HepG2 (cell line): ENCODE data around the gene FNDC8. TPM values are rescaled to one million over a fixed set of nuclear protein-coding genes. Genes with fewer than 3 reads are reported as not detected.

ENCODE experiments used
- ATAC-seq: fragments of 200-7000 bp; cut with Tn5 transposase; 3 replicates; pipeline ENCODE4 v1.9.1; 2020; ENCODE audit warnings: mild to moderate bottlenecking, moderate library complexity
- BruUV-seq: library from RNA; stranded (reverse); fragments of 400-500 nt; replicated peaks from 2 replicates; lab custom pipeline; 2021; lab: Mats Ljungman, UMichigan
- CTCF ChIA-PET: fragments of 300-600 bp; formaldehyde crosslinking; extraction: SDS; loops from one replicate; lab custom pipeline; 2021; ENCODE audit warnings: low total read pairs, inconsistent platforms, low intra/inter-chr PET ratio; lab: Yijun Ruan, JAX
- POLR2A ChIA-PET: fragments of 350-600 bp; sonication (Branson Sonifier 250); formaldehyde crosslinking; loops from one replicate; lab custom pipeline; 2020; ENCODE audit warnings: antibody characterized with exemption, inconsistent platforms; lab: Yijun Ruan, JAX
- DNase-seq: peaks from one replicate; pipeline ENCODE4 v3.0.0-alpha.2; 2015; ENCODE audit warnings: low spot score
- FAIRE-seq: peaks from 3 replicates; lab custom pipeline; 2011; peaks lifted over from hg19 to GRCh38; lab: Jason Lieb, UNC
- H2AFZ ChIP-seq: one replicate; pipeline ENCODE4 v1.6.1; 2011; ENCODE audit warnings: low read length, inconsistent platforms
- H3K27ac ChIP-seq: fragments of 300-600 bp; 3 replicates; pipeline ENCODE4 v1.8.0; 2011; ENCODE audit warnings: mixed run types, mild to moderate bottlenecking, mixed read lengths, low read length, inconsistent platforms; ENCODE audit not compliant: insufficient read depth; ENCODE audit errors: extremely low read length
- H3K27me3 ChIP-seq, 2 experiments: fragments of 200-600 bp in 1 of 2; 2 replicates in 1 of 2; 3 replicates in 1 of 2; pipeline versions ENCODE4 v1.6.0 to v1.8.0; 2011; ENCODE audit warnings: low read length in 2 of 2, mild to moderate bottlenecking in 2 of 2, moderate library complexity in 2 of 2, inconsistent platforms in 1 of 2; ENCODE audit not compliant: insufficient read depth in 2 of 2, control insufficient read depth in 1 of 2
- H3K36me3 ChIP-seq, 2 experiments: fragments of 200-600 bp in 1 of 2; replicated peaks in 1 of 2; 2 replicates in 1 of 2; 3 replicates in 1 of 2; pipeline versions ENCODE4 v1.5.1 to v1.8.0; 2011; ENCODE audit warnings: low read length in 2 of 2, inconsistent platforms in 1 of 2; ENCODE audit not compliant: insufficient read depth in 2 of 2, control insufficient read depth in 1 of 2
- H3K4me1 ChIP-seq: 2 replicates; pipeline ENCODE4 v1.5.1; 2012; ENCODE audit warnings: low read length, inconsistent platforms; ENCODE audit not compliant: insufficient read depth
- H3K4me2 ChIP-seq: 2 replicates; pipeline ENCODE4 v1.6.0; 2011; ENCODE audit warnings: low read depth, low read length, inconsistent platforms
- H3K4me3 ChIP-seq, 3 experiments: fragments of 200-600 bp in 1 of 3; sonication (generic), shearing (Covaris generic) in 1 of 3; replicated peaks in 1 of 3; 2 replicates each; pipeline ENCODE4 v1.5.1; 2011 to 2016; ENCODE audit warnings: low read length in 3 of 3, inconsistent platforms in 2 of 3, low read depth in 2 of 3, mild to moderate bottlenecking in 2 of 3, control low read depth in 1 of 3, mixed read lengths in 1 of 3; ENCODE audit not compliant: insufficient read depth in 1 of 3
- H3K79me2 ChIP-seq: one replicate; pipeline ENCODE4 v1.6.1; 2011; ENCODE audit warnings: low read length, inconsistent platforms; ENCODE audit not compliant: insufficient read depth
- H3K9ac ChIP-seq: 2 replicates; pipeline ENCODE4 v1.6.0; 2011; ENCODE audit warnings: mild to moderate bottlenecking, low read depth, low read length, inconsistent platforms; ENCODE audit not compliant: insufficient read depth
- H3K9me3 ChIP-seq: 2 replicates; pipeline ENCODE4 v1.5.1; 2012; ENCODE audit warnings: mild to moderate bottlenecking, low read length
- H4K20me1 ChIP-seq: 2 replicates; pipeline ENCODE4 v1.6.0; 2011; ENCODE audit warnings: inconsistent platforms, mild to moderate bottlenecking, low read length, moderate library complexity; ENCODE audit not compliant: insufficient read depth
- AGO2 ChIP-seq: fragments of 200-400 bp; formaldehyde crosslinking; optimal IDR thresholded peaks from 2 replicates; pipeline ENCODE3; 2017; ENCODE audit warnings: mild to moderate bottlenecking, low read depth, low read length, moderate library complexity
- ATAD3A ChIP-seq: sonication (generic); formaldehyde crosslinking; IDR thresholded peaks from 2 replicates; pipeline ENCODE4 v1.4.0; 2020; ENCODE audit warnings: missing genetic modification reagents
- BRCA1 ChIP-seq: sonication (generic); formaldehyde crosslinking; IDR thresholded peaks from 2 replicates; pipeline ENCODE4 v1.4.0; 2020; ENCODE audit warnings: missing genetic modification reagents
- MAZ ChIP-seq, 2 experiments: sonication (generic) in 1 of 2; formaldehyde crosslinking in 1 of 2; IDR thresholded peaks; 2 replicates each; pipeline versions ENCODE4 v1.5.0 to v1.6.1; 2012 to 2020; ENCODE audit warnings: low read depth in 2 of 2, mild to moderate bottlenecking in 2 of 2, borderline replicate concordance in 1 of 2, improper control_type of control experiment in 1 of 2, low read length in 1 of 2, missing genetic modification reagents in 1 of 2, moderate library complexity in 1 of 2
- MBD4 ChIP-seq: IDR thresholded peaks from 2 replicates; pipeline ENCODE4 v1.6.1; 2012; ENCODE audit warnings: low read length, inconsistent platforms, borderline replicate concordance
- NONO ChIP-seq, 2 experiments: fragments of 450-650 bp in 1 of 2; sonication (generic) in 1 of 2; formaldehyde crosslinking in 1 of 2; IDR thresholded peaks in 1 of 2; conservative IDR thresholded peaks in 1 of 2; 2 replicates each; pipeline versions ENCODE4 v1.6.1 to v1.8.0; 2017 to 2022; ENCODE audit warnings: mild to moderate bottlenecking in 1 of 2, missing genetic modification reagents in 1 of 2, moderate library complexity in 1 of 2
- PITX1 ChIP-seq: sonication (generic); formaldehyde crosslinking; IDR thresholded peaks from 2 replicates; pipeline ENCODE4 v1.5.1; 2020; ENCODE audit warnings: mild to moderate bottlenecking, missing genetic modification reagents
- POLR2A ChIP-seq, 2 experiments: IDR thresholded peaks; 2 replicates each; pipeline ENCODE4 v1.6.1; 2011; ENCODE audit warnings: low read depth in 2 of 2, low read length in 2 of 2, mild to moderate bottlenecking in 1 of 2, moderate library complexity in 1 of 2; ENCODE audit not compliant: insufficient read depth in 1 of 2
- PTBP1 ChIP-seq: fragments of 200-400 bp; formaldehyde crosslinking; IDR thresholded peaks from 2 replicates; pipeline ENCODE4 v1.6.1; 2018; ENCODE audit warnings: low read length, low read depth; ENCODE audit not compliant: poor library complexity, severe bottlenecking
- RBFOX2 ChIP-seq: fragments of 200-400 bp; formaldehyde crosslinking; IDR thresholded peaks from 2 replicates; pipeline ENCODE4 v1.6.1; 2017; ENCODE audit warnings: low read depth, mild to moderate bottlenecking, low read length
- RBM22 ChIP-seq: fragments of 200-400 bp; formaldehyde crosslinking; optimal IDR thresholded peaks from 2 replicates; pipeline ENCODE3; 2017; ENCODE audit warnings: mild to moderate bottlenecking, low read length, moderate library complexity
- TBX2 ChIP-seq: sonication (generic); formaldehyde crosslinking; IDR thresholded peaks from 2 replicates; pipeline ENCODE4 v1.5.0; 2020; ENCODE audit warnings: missing genetic modification reagents, mild to moderate bottlenecking, borderline replicate concordance
- TFE3 ChIP-seq: IDR thresholded peaks from 2 replicates; pipeline ENCODE4 v1.6.1; 2016
- YEATS2 ChIP-seq: sonication (generic); formaldehyde crosslinking; IDR thresholded peaks from 2 replicates; pipeline ENCODE4 v1.4.0; 2020; ENCODE audit warnings: missing genetic modification reagents, borderline replicate concordance
- ZSCAN22 ChIP-seq: sonication (generic); formaldehyde crosslinking; IDR thresholded peaks from 2 replicates; pipeline ENCODE4 v1.4.0; 2020; ENCODE audit warnings: mild to moderate bottlenecking, missing genetic modification reagents
- WGBS: methylation state at CpG from one replicate; pipeline ENCODE4 v1.1.6; 2017; ENCODE audit warnings: low lambda C conversion rate; 5-methylcytosine and 5-hydroxymethylcytosine counted together
- in situ Hi-C: cut with HindIII; loops from 2 replicates; pipeline ENCODE4 v1.10.0; 2017; ENCODE audit warnings: low pct_unique_long_range_greater_than_20kb; ENCODE audit not compliant: extremely low pct_ligation_motif_present
- intact Hi-C: fragments of 100-400 bp; cut with micrococcal nuclease; formaldehyde crosslinking; loops from one replicate; pipeline ENCODE4 v1.10.0; 2022; ENCODE audit not compliant: unreplicated experiment
- polyA plus RNA-seq, 8 experiments: library from polyadenylated mRNA; depleted of rRNA in 3 of 8; stranded (reverse) in 7 of 8; unstranded in 1 of 8; fragments of >200 nt; fragmentation: Illumina TruSeq in 4 of 8; extraction: Trizol in 4 of 8; gene quantifications; 2 replicates each; pipeline versions ENCODE4 v1.2.1 to v1.2.3, GENCODE V29; 2011 to 2016; ENCODE audit warnings: low read depth in 4 of 8, missing spikeins in 1 of 8, mixed read lengths in 1 of 8; ENCODE audit not compliant: insufficient read depth in 1 of 8
- total RNA-seq, 5 experiments: library from RNA; depleted of rRNA; stranded (reverse); fragments of >200 nt; fragmentation: Illumina TruSeq; extraction: Trizol; gene quantifications; 2 replicates each; pipeline ENCODE4 v1.2.3, GENCODE V29; 2016; ENCODE audit warnings: low read depth in 1 of 5

FNDC8 gene
- total and polyA plus RNA-seq, 2 of the 13 experiments (the other 11 are each of a cell fraction or from before 2014, with no cell fraction given): not detected

DNA sequence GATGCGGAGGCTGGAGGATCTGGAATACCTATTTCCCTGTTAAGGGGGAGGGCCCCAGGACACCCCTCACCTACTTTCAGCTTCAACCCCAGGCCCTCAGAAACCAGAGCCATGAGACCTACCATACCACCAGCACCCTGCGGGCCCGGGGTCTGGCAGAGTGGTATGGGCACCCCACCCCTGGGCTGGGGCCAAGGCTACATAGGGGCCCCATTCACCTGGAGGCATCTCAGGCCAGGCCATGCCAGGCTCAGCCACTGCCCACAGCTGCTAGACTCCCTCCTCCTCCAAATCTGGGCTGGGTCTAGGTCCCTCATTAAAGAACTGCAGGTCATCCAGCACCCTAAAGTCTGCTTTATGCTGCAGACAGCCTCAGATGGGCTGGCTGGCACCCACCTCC, 9.0 kb downstream of the FNDC8 start:
- Histone ChIP-seq H3K4me1 (no peaks in the 10 kb centered on the region), H3K4me2 (no peak overlapping the region), H3K36me3 (peaks cover 13 to 39% of the 10 kb centered on the region in 2 experiments), H3K4me3 (no peak overlapping the region), H3K9me3 (no peaks in the 10 kb centered on the region), H4K20me1 (no peaks in the 10 kb centered on the region), H2AFZ (no peak overlapping the region), H3K27me3 (no peaks in the 10 kb centered on the region)
- 0 out of 3 replicates have a peak, but pooled peaks have one; percentile 9 for ATAC-seq
- intact Hi-C loops: no loop called here
- CTCF ChIA-PET: no interaction called here
- TF ChIP-seq POLR2A (IDR thresholded peaks at IDR 0.05; ENCODE audit: insufficient read depth in 1 of 2, low read depth in 2 of 2, low read length in 2 of 2) (peak in 1 of 2 experiments; percentile 34; a peak in 1 of 4 replicates), AGO2 (peak; percentile 89), YEATS2 (CRISPR knock-in tag) (no peak), RBM22 (peak; percentile 57), RBFOX2 (peak; percentile 38; the same call in 1 of the 2 replicates), NONO (IDR thresholded peaks at IDR 0.05) (no peak), NONO (CRISPR knock-in tag; conservative IDR thresholded peaks at IDR 0.05) (no peak)
- TF ChIP-seq, all 625 proteins: peak for 4
- in situ Hi-C loops: no loop called here
- FAIRE-seq: no peak
- 86% methylated on average over 2 of the region's 3 CpGs for WGBS
- no peak for DNase-seq
- Histone ChIP-seq H3K79me2 (no peaks in the 10 kb centered on the region), H3K27ac (no peak overlapping the region), H3K9ac (no peak overlapping the region)
- POLR2A ChIA-PET: interaction anchor here (1.4 kb wide), 1 partner anchor 17 kb away, joined by 4 read pairs; the partner anchor contains the start of gene UNC45B
- BruUV-seq: no TSS peak

- WGBS: 95% methylated on average over 7 of the region's 10 CpGs
- no TSS peak for BruUV-seq
- Histone ChIP-seq H2AFZ (no peak overlapping the region), H3K4me2 (no peak overlapping the region), H4K20me1 (no peaks in the 10 kb centered on the region), H3K4me3 (no peak overlapping the region), H3K27me3 (no peaks in the 10 kb centered on the region)
- CTCF ChIA-PET: no interaction called here
- no peak for FAIRE-seq
- TF ChIP-seq BRCA1 (CRISPR knock-in tag): no peak
- no peak for TF ChIP-seq PITX1 (CRISPR knock-in tag)
- TF ChIP-seq ATAD3A (CRISPR knock-in tag): no peak
- TF ChIP-seq MAZ (IDR thresholded peaks at IDR 0.05; ENCODE audit: borderline replicate concordance, low read depth, low read length): no peak
- TF ChIP-seq MAZ (CRISPR knock-in tag; IDR thresholded peaks at IDR 0.05; ENCODE audit: low read depth): no peak
- TF ChIP-seq TFE3 (CRISPR knock-in tag): no peak
- no peak for TF ChIP-seq TBX2 (CRISPR knock-in tag)
- no peak for TF ChIP-seq MBD4
- TF ChIP-seq PTBP1: no peak
- TF ChIP-seq ZSCAN22 (CRISPR knock-in tag): no peak
- TF ChIP-seq, all 625 proteins: peak for 0
- intact Hi-C loops: no loop called here
- Histone ChIP-seq H3K4me1 (no peaks in the 10 kb centered on the region), H3K79me2 (no peaks in the 10 kb centered on the region), H3K9me3 (no peaks in the 10 kb centered on the region), H3K9ac (no peak overlapping the region), H3K36me3 (peaks cover 21 to 56% of the 10 kb centered on the region in 2 experiments), H3K27ac (no peak overlapping the region)
- POLR2A ChIA-PET: no interaction called here
- in situ Hi-C loops: no loop called here
- ATAC-seq: no peak
- no peak for DNase-seq
These were observed 10.7 kb downstream of the FNDC8 start for GRCh38 chr17:35132099-35132498.
